Fibroblast of villous mesenchyme (primary cell): ENCODE results near the gene CDH20. TPM values are rescaled to one million over a fixed set of nuclear protein-coding genes. Genes with fewer than 3 reads are reported as not detected.

Experiments used
- DNase-seq: peaks from one replicate; pipeline ENCODE4 v3.0.0-alpha.2; 2010; ENCODE audit warnings: low read depth
- H3K4me3 ChIP-seq: 2 replicates; pipeline ENCODE4 v1.5.1; 2011; ENCODE audit warnings: low read depth, mild to moderate bottlenecking, low read length
- CTCF ChIP-seq: IDR thresholded peaks from 2 replicates; pipeline ENCODE4 v1.5.1; 2012; ENCODE audit warnings: low read depth, mild to moderate bottlenecking, low read length; ENCODE audit not compliant: insufficient read depth
- total RNA-seq: library from RNA; depleted of rRNA; stranded (reverse); fragments of >200 nt; gene quantifications from 2 replicates; pipeline ENCODE4 v1.2.3, GENCODE V29; 2012

CDH20 gene
- total RNA-seq, 1 donor = under 0.01 TPM

DNA sequence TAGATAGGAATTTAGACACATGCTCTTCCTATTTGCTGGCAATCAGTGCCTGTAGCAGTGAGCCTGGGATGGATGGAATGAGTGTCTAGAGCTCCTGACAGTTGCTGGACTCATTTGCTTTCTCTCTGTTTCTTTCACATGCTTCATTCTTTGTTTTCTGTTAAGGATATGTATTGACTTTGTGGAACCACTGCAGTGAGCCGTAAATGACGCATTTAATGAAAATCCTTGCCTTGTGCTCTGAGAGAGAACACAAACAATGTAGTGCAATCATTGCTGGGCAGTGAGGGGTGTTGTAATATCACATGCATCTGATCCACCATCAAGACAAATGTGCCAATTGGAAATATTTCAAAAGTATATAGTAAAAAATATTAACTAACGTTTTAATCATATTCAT is 25.2 kb upstream of the CDH20 start:
- no peak for TF ChIP-seq CTCF
- no peak overlapping the region for H3K4me3 ChIP-seq
- no peak for DNase-seq

DNA sequence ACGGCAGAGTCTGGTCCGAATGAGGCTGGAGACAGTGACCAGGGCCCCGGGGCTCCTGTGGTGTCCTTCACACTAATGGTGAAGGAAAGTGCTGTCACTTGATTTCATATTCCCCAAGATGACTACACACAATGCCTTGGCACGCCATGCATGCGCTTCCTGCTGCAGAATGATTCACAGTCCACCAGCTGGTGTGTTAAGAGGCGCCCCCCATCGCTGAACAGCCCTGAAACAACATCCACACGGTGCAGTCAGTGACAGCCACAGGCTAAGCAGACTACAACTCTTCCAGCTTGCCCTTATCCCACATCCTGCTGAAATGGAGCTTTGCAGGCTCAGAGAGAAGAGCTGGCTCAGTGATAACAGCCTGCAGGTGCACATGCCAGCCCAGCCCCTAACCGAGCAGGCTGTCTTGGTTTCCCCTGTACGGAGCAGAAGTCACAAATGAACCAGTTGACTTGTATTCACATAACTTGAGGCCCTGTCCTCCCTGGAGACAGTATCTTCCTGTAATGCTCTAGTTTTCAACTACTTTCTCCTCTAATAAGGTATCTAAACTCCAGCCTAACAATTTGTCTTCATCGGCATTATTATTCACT is 24.3 kb upstream of the CDH20 start:
- TF ChIP-seq CTCF = no peak
- H3K4me3 ChIP-seq = no peak overlapping the region
- DNase-seq = no peak

DNA sequence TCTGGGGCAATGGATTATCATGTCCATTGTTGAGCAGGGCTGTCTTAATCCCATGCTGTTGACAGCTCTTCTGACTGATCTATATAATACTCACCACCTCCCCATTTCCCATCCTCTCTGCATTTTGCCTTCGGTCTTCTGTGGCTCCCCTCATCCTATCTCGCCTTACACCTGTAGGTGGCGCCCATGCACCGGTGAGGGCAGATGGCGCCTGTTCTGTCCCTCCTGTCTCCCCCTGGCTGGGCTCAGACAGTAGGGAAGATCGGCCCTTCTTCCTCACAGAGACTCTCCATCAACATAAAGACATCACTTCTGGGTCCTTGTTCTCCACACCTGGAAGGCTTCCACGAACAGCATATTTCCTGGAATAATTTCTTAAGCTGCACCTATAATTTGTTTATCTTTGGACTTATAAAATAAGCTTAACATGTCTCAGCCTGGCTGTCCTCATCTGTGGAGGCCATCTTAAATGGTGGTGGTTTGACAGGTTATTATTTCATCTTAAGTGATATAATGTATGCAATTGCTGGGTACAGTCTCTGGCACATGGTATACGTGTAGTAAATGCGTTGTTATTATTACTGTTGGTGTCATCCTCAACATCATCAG is 10.9 kb upstream of the CDH20 start:
- TF ChIP-seq CTCF = peak; percentile 76
- DNase-seq = peak; percentile 30

GRCh38 chr18:61323951-61324350 is 9.3 kb upstream of the CDH20 start:
- TF ChIP-seq CTCF = no peak
- no peak overlapping the region for H3K4me3 ChIP-seq
- DNase-seq = no peak

More for the DNA sequence above, 10.9 kb upstream of the CDH20 start:
- H3K4me3 ChIP-seq = no peak overlapping the region

DNA sequence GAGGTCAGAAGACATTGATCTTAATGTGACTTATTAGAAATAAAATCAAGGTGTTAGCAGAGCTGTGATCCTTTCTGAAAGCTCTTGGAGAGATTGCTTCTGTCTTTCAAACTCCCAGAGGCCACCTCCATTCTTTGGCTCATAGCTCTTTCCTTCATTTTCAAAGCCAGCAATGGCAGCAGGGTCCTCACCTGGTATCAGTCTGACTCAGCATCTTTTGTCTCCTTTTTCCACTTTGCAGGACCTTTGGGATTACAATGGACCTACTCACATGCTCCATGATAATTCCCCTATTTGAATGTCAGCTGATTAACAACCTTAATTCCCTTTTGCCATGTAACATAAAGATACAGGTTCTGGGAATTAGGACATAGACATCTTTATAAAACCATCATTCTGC is 6.8 kb upstream of the CDH20 start:
- no peak overlapping the region for H3K4me3 ChIP-seq
- no peak for TF ChIP-seq CTCF
- DNase-seq = no peak

DNA sequence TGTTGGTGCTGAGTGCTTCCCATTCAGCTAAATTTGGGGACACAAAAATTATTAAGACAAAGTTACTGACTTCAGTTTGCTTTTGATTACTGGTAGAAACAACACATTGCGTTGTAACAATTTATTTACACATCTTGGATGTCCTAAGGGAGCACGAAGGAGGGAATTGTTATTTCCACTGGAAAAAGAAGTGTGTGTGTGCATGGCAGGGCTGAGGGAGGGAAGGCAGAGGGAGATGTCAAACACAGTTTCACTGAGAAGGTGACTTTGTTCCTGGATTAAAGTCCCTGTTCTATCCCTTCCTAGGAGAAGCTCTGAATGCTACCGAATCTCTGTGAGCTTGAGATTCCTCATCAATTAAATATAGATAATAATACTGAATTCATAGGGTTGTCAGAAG is 3.8 kb upstream of the CDH20 start:
- TF ChIP-seq CTCF = no peak
- DNase-seq = no peak
- no peak overlapping the region for H3K4me3 ChIP-seq

DNA sequence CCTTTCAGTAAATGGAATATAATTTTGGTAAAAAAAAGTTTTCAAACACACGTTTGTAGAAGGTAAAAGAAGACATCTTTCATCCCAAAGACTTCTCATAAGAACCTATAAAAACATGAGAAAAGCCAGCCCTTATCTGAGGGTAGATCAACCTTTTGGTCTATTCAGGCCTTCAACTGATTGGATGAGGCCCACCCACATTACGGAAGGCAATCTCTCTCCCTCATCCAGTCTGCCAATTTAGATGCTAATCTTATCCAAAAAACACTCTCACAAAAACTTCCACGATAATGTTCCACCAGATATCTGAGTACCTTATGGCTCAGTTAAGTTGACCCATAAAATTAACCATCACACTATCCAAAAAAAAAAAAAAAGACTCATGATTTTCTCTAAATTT is 2.2 kb upstream of the CDH20 start:
- H3K4me3 ChIP-seq = no peak overlapping the region
- no peak for DNase-seq
- no peak for TF ChIP-seq CTCF
